Esophagus muscularis mucosa (tissue), 4 donors: Measurements from ENCODE around the gene KRT9. TPM values are rescaled to one million over a fixed set of nuclear protein-coding genes. Genes with fewer than 3 reads are reported as not detected.
"Not testable (repeated sequence)": the region's sequence is repeated elsewhere in the genome, so short reads cannot be mapped to it uniquely, and the experiment has no call there.

Experiments
- DNase-seq: peaks from one replicate; pipeline ENCODE4 v3.0.0-alpha.2; 2017; ENCODE audit errors: extremely low spot score
- H3K27ac ChIP-seq, 4 donors: fragments of 200-600 bp; sonication (generic); replicated peaks in 1 of 4; 1 replicate in 3 of 4; 2 replicates in 1 of 4; pipeline ENCODE4 v1.5.1; 2016 to 2019; ENCODE audit warnings: mild to moderate bottlenecking in 1 of 4
- H3K27me3 ChIP-seq, 4 donors: fragments of 200-600 bp; sonication (generic); one replicate each; pipeline versions ENCODE4 v1.5.1 to v1.6.0; 2016 to 2019
- H3K36me3 ChIP-seq, 4 donors: fragments of 200-600 bp; sonication (generic); one replicate each; pipeline ENCODE4 v1.5.1; 2016 to 2019
- H3K4me1 ChIP-seq, 4 donors: fragments of 200-600 bp; sonication (generic); one replicate each; pipeline ENCODE4 v1.5.1; 2016 to 2019
- H3K4me3 ChIP-seq, 4 donors: fragments of 200-600 bp; sonication (generic); 1 replicate in 2 of 4; 2 replicates in 2 of 4; pipeline ENCODE4 v1.5.1; 2016 to 2019; ENCODE audit warnings: mild to moderate bottlenecking in 4 of 4, moderate library complexity in 1 of 4
- H3K9me3 ChIP-seq, 4 donors: fragments of 200-600 bp; sonication (generic); 1 replicate in 3 of 4; 2 replicates in 1 of 4; pipeline ENCODE4 v1.5.1; 2016 to 2019
- CTCF ChIP-seq, 3 experiments: fragments of 200-600 bp in 2 of 3; fragments of 450-650 bp in 1 of 3; sonication (generic) in 2 of 3; IDR thresholded peaks; one replicate each; pipeline ENCODE4 v1.5.1; 2017 to 2019; ENCODE audit warnings: antibody characterized with exemption in 3 of 3, mild to moderate bottlenecking in 2 of 3, moderate library complexity in 1 of 3
- EP300 ChIP-seq: sonication (generic); formaldehyde crosslinking; IDR thresholded peaks from one replicate; pipeline ENCODE4 v1.6.1; 2017; ENCODE audit warnings: antibody characterized with exemption
- POLR2A ChIP-seq: fragments of 450-650 bp; IDR thresholded peaks from one replicate; pipeline ENCODE4 v1.6.1; 2017; ENCODE audit warnings: antibody characterized with exemption, moderate library complexity, mild to moderate bottlenecking, low read depth
- POLR2AphosphoS5 ChIP-seq, 2 donors: sonication (generic); formaldehyde crosslinking; IDR thresholded peaks; one replicate each; pipeline ENCODE4 v1.6.1; 2017; ENCODE audit warnings: antibody characterized with exemption in 2 of 2
- WGBS: methylation state at CpG from one replicate; pipeline ENCODE4 v1.1.5; 2018; 5-methylcytosine and 5-hydroxymethylcytosine counted together
- intact Hi-C: fragments of 100-400 bp; cut with DNase I; formaldehyde crosslinking; loops from one replicate; pipeline ENCODE4 v1.15.1; 2023
- total RNA-seq, 4 donors: library from RNA; depleted of rRNA; stranded (reverse); fragments of >200 nt; gene quantifications; one replicate each; pipeline versions ENCODE4 v1.1.0 to v1.2.1, GENCODE V29; 2016

KRT9 gene
- total RNA-seq, 4 donors from 2014 or later = not detected

GRCh38 chr17:41618341-41619035 is 46.6 kb upstream of the KRT9 start:
- 60% methylated on average over 13 of the region's 13 CpGs for WGBS
- no peak overlapping the region for H3K4me3 ChIP-seq

GRCh38 chr17:41617698-41618097 is 45.8 kb upstream of the KRT9 start:
- intact Hi-C loops = no loop called here
- H3K27ac ChIP-seq = no peak overlapping the region
- H3K27me3 ChIP-seq = peaks cover 0 to 65% (median 0%) of the 10 kb centered on the region in 4 donors
- TF ChIP-seq POLR2A = no peak
- no peak for TF ChIP-seq CTCF (IDR thresholded peaks at IDR 0.05)
- TF ChIP-seq EP300 = no peak
- TF ChIP-seq POLR2AphosphoS5 (IDR thresholded peaks at IDR 0.05) = no peak
- no peaks in the 10 kb centered on the region for H3K36me3 ChIP-seq
- H3K4me3 ChIP-seq = no peak overlapping the region
- 80% methylated on average over 8 of the region's 11 CpGs for WGBS
- H3K9me3 ChIP-seq = no peaks in the 10 kb centered on the region
- no peaks in the 10 kb centered on the region for H3K4me1 ChIP-seq
- no peak for DNase-seq

More at GRCh38 chr17:41618341-41619035, 46.6 kb upstream of the KRT9 start:
- H3K36me3 ChIP-seq = no peaks in the 10 kb centered on the region
- intact Hi-C loops = no loop called here
- no peaks in the 10 kb centered on the region for H3K9me3 ChIP-seq
- H3K27me3 ChIP-seq = peaks cover 0 to 66% (median 0%) of the 10 kb centered on the region in 4 donors
- H3K4me1 ChIP-seq = no peaks in the 10 kb centered on the region
- DNase-seq = no peak
- no peak overlapping the region for H3K27ac ChIP-seq
- TF ChIP-seq POLR2AphosphoS5 (IDR thresholded peaks at IDR 0.05) = no peak
- TF ChIP-seq POLR2A = no peak
- no peak for TF ChIP-seq EP300
- no peak for TF ChIP-seq CTCF (IDR thresholded peaks at IDR 0.05)

GRCh38 chr17:41617136-41617535 is 45.3 kb upstream of the KRT9 start:
- Histone ChIP-seq H3K27ac (no peak overlapping the region), H3K36me3 (no peaks in the 10 kb centered on the region), H3K9me3 (no peaks in the 10 kb centered on the region), H3K4me3 (no peak overlapping the region), H3K27me3 (peaks cover 0 to 70% (median 0%) of the 10 kb centered on the region in 4 donors), H3K4me1 (no peaks in the 10 kb centered on the region)
- no peak for TF ChIP-seq POLR2AphosphoS5 (IDR thresholded peaks at IDR 0.05)
- TF ChIP-seq POLR2A = no peak
- no peak for DNase-seq
- WGBS = 100% methylated on average over 2 of the region's 3 CpGs
- intact Hi-C loops = no loop called here

GRCh38 chr17:41616486-41616885 is 44.6 kb upstream of the KRT9 start:
- H3K27ac ChIP-seq, H3K9me3 ChIP-seq, intact Hi-C loops, DNase-seq, H3K4me1 ChIP-seq, H3K4me3 ChIP-seq, H3K36me3 ChIP-seq: not testable (repeated sequence)
- WGBS = 100% methylated on average over 1 of the region's 4 CpGs
- H3K27me3 ChIP-seq = peaks cover 0 to 75% (median 0%) of the 10 kb centered on the region in 4 donors

- Histone ChIP-seq H3K9me3 (no peaks in the 10 kb centered on the region), H3K4me3 (no peak overlapping the region), H3K27ac (no peak overlapping the region), H3K4me1 (no peaks in the 10 kb centered on the region), H3K36me3 (no peaks in the 10 kb centered on the region), H3K27me3 (peaks cover 0 to 85% (median 0%) of the 10 kb centered on the region in 4 donors)
- 46% methylated on average over 4 of the region's 7 CpGs for WGBS
- TF ChIP-seq POLR2A (no peak), POLR2AphosphoS5 (IDR thresholded peaks at IDR 0.05) (no peak), EP300 (no peak), CTCF (IDR thresholded peaks at IDR 0.05) (no peak)
- intact Hi-C loops = no loop called here
- no peak for DNase-seq
These were observed 43.6 kb upstream of the KRT9 start for GRCh38 chr17:41615454-41615853.

GRCh38 chr17:41614767-41615166 is 42.9 kb upstream of the KRT9 start:
- WGBS = 61% methylated on average over 8 of the region's 9 CpGs
- H3K4me3 ChIP-seq, H3K4me1 ChIP-seq, H3K27ac ChIP-seq, intact Hi-C loops, H3K9me3 ChIP-seq, H3K36me3 ChIP-seq, DNase-seq: not testable (repeated sequence)
- H3K27me3 ChIP-seq = peaks cover 0 to 92% (median 0%) of the 10 kb centered on the region in 4 donors
